Omental fat pad (tissue), 4 donors: Measurements from ENCODE around the gene PDE6A. TPM values are rescaled to one million over a fixed set of nuclear protein-coding genes. Genes with fewer than 3 reads are reported as not detected.

Experiments
- ATAC-seq: fragments of 150-250 bp; one replicate; pipeline ENCODE4 v1.9.1; 2016; ENCODE audit warnings: mild to moderate bottlenecking, moderate library complexity; ENCODE audit not compliant: low FRiP score
- DNase-seq: peaks from one replicate; pipeline ENCODE4 v3.0.0-alpha.2; 2019; ENCODE audit warnings: low spot score
- CTCF ChIP-seq, 3 donors: fragments of 450-650 bp; IDR thresholded peaks; one replicate each; pipeline ENCODE4 v1.5.1; 2016 to 2017; ENCODE audit warnings: antibody characterized with exemption in 3 of 3, mild to moderate bottlenecking in 3 of 3, moderate library complexity in 2 of 3
- total RNA-seq, 4 donors: library from RNA; depleted of rRNA; stranded (reverse); fragments of >200 nt; gene quantifications; one replicate each; pipeline ENCODE4 v1.1.0, GENCODE V29; 2016

The PDE6A gene
- total RNA-seq, 4 donors from 2014 or later, result not detected

GRCh38 chr5:149895416-149896345 is 48.9 kb downstream of the PDE6A start:
- ATAC-seq (peak; percentile 87), DNase-seq (no peak)
- no peak for TF ChIP-seq CTCF (IDR thresholded peaks at IDR 0.05)

GRCh38 chr5:149894237-149894636 is 50.4 kb downstream of the PDE6A start:
- ATAC-seq (no peak), DNase-seq (no peak)
- TF ChIP-seq CTCF (IDR thresholded peaks at IDR 0.05), result no peak

GRCh38 chr5:149893403-149893931 is 51.1 kb downstream of the PDE6A start:
- ATAC-seq (no peak), DNase-seq (no peak)
- no peak for TF ChIP-seq CTCF (IDR thresholded peaks at IDR 0.05)

GRCh38 chr5:149892594-149892993 is 52.0 kb downstream of the PDE6A start:
- no peak for DNase-seq
- TF ChIP-seq CTCF (IDR thresholded peaks at IDR 0.05), result no peak
- no peak for ATAC-seq

GRCh38 chr5:149888280-149888679 is 56.3 kb downstream of the PDE6A start:
- ATAC-seq (no peak), DNase-seq (no peak)
- no peak for TF ChIP-seq CTCF (IDR thresholded peaks at IDR 0.05)

GRCh38 chr5:149887622-149888183 is 56.9 kb downstream of the PDE6A start:
- no peak for TF ChIP-seq CTCF (IDR thresholded peaks at IDR 0.05)
- no peak for ATAC-seq

More at GRCh38 chr5:149887622-149888183, 56.9 kb downstream of the PDE6A start:
- no peak for DNase-seq
